ENCODE measurements around the gene SMIM3.

Gene SMIM3

DNA sequence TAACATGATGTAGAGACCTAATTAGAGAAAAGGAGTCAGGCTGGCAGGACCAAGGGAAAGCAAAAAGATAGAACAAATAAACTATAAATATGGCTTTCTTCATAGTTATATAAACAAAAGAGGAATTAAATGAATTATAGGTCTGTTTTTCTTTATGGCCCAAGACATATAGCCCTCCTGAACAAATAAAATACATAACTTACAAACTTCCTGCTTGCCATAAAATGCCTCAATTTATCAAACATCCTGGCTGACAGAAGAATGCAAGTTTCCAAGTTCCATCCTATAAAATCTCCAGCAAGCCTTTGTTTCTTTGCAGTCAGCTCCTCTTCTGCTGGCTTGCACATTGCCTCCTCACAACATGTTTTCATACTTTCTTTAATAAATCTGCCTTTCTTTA, 36.5 kb downstream of the SMIM3 start:
- Histone ChIP-seq H3K4me3 (ENCODE audit: low read depth, low read length) (no peak overlapping the region), H3K4me1 (ENCODE audit: control insufficient read depth, insufficient read depth, low read length) (no peaks in the 10 kb centered on the region), H3K36me3 (ENCODE audit: control insufficient read depth in 2 of 2, insufficient read depth in 1 of 2, low read length in 2 of 2) (no peaks in the 10 kb centered on the region), H3K9me3 (ENCODE audit: control insufficient read depth, insufficient read depth, low read depth, low read length) (no peaks in the 10 kb centered on the region), H3K27ac (ENCODE audit: extremely low read depth, low read depth, low read length) (no peak overlapping the region)
- CTCF ChIA-PET, result interaction anchor here (0.5 to 0.7 kb wide), 2 partner anchors 13 to 375 kb away, joined by 3 read pairs; no protein-coding TSS in a partner anchor
- POLR2A ChIA-PET, result no interaction called here
- no peak for TF ChIP-seq SALL2 (tag by site-specific recombination; IDR thresholded peaks at IDR 0.05; ENCODE audit: borderline replicate concordance)
- TF ChIP-seq, protein P1, sequence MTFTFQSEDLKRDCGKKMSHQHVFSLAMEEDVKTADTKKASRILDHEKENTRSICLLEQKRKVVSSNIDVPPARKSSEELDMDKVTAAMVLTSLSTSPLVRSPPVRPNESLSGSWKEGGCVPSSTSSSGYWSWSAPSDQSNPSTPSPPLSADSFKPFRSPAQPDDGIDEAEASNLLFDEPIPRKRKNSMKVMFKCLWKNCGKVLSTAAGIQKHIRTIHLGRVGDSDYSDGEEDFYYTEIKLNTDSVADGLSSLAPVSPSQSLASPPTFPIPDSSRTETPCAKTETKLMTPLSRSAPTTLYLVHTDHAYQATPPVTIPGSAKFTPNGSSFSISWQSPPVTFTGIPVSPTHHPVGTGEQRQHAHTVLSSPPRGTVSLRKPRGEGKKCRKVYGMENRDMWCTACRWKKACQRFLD (tag by site-specific recombination; IDR thresholded peaks at IDR 0.05), result no peak
- TF ChIP-seq ZNF157 (tag by site-specific recombination; IDR thresholded peaks at IDR 0.05), result no peak
- no peak for TF ChIP-seq ZNF404 (tag by site-specific recombination; IDR thresholded peaks at IDR 0.05)
- TF ChIP-seq, protein P2, sequence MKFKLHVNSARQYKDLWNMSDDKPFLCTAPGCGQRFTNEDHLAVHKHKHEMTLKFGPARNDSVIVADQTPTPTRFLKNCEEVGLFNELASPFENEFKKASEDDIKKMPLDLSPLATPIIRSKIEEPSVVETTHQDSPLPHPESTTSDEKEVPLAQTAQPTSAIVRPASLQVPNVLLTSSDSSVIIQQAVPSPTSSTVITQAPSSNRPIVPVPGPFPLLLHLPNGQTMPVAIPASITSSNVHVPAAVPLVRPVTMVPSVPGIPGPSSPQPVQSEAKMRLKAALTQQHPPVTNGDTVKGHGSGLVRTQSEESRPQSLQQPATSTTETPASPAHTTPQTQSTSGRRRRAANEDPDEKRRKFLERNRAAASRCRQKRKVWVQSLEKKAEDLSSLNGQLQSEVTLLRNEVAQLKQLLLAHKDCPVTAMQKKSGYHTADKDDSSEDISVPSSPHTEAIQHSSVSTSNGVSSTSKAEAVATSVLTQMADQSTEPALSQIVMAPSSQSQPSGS (tag by site-specific recombination; IDR thresholded peaks at IDR 0.05; ENCODE audit: low read depth), result no peak
- TF ChIP-seq, protein P3, sequence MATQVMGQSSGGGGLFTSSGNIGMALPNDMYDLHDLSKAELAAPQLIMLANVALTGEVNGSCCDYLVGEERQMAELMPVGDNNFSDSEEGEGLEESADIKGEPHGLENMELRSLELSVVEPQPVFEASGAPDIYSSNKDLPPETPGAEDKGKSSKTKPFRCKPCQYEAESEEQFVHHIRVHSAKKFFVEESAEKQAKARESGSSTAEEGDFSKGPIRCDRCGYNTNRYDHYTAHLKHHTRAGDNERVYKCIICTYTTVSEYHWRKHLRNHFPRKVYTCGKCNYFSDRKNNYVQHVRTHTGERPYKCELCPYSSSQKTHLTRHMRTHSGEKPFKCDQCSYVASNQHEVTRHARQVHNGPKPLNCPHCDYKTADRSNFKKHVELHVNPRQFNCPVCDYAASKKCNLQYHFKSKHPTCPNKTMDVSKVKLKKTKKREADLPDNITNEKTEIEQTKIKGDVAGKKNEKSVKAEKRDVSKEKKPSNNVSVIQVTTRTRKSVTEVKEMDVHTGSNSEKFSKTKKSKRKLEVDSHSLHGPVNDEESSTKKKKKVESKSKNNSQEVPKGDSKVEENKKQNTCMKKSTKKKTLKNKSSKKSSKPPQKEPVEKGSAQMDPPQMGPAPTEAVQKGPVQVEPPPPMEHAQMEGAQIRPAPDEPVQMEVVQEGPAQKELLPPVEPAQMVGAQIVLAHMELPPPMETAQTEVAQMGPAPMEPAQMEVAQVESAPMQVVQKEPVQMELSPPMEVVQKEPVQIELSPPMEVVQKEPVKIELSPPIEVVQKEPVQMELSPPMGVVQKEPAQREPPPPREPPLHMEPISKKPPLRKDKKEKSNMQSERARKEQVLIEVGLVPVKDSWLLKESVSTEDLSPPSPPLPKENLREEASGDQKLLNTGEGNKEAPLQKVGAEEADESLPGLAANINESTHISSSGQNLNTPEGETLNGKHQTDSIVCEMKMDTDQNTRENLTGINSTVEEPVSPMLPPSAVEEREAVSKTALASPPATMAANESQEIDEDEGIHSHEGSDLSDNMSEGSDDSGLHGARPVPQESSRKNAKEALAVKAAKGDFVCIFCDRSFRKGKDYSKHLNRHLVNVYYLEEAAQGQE (tag by site-specific recombination; IDR thresholded peaks at IDR 0.05), result no peak
- TF ChIP-seq HOXA7 (CRISPR knock-in tag; IDR thresholded peaks at IDR 0.05; ENCODE audit: borderline replicate concordance), result no peak
- no peak for TF ChIP-seq ZNF560 (tag by site-specific recombination; IDR thresholded peaks at IDR 0.05; ENCODE audit: borderline replicate concordance)
- no peak for TF ChIP-seq ZNF785 (tag by site-specific recombination; IDR thresholded peaks at IDR 0.05)
- TF ChIP-seq KLF7 (tag by site-specific recombination; IDR thresholded peaks at IDR 0.05; ENCODE audit: borderline replicate concordance), result no peak
- no peak for TF ChIP-seq ZNF335 (tag by site-specific recombination; conservative IDR thresholded peaks at IDR 0.05)
- TF ChIP-seq ZNF596 (tag by site-specific recombination; IDR thresholded peaks at IDR 0.05), result no peak
- TF ChIP-seq, protein P4, sequence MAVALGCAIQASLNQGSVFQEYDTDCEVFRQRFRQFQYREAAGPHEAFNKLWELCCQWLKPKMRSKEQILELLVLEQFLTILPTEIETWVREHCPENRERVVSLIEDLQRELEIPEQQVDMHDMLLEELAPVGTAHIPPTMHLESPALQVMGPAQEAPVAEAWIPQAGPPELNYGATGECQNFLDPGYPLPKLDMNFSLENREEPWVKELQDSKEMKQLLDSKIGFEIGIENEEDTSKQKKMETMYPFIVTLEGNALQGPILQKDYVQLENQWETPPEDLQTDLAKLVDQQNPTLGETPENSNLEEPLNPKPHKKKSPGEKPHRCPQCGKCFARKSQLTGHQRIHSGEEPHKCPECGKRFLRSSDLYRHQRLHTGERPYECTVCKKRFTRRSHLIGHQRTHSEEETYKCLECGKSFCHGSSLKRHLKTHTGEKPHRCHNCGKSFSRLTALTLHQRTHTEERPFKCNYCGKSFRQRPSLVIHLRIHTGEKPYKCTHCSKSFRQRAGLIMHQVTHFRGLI (tag by site-specific recombination; IDR thresholded peaks at IDR 0.05), result no peak
- TF ChIP-seq, protein P5, sequence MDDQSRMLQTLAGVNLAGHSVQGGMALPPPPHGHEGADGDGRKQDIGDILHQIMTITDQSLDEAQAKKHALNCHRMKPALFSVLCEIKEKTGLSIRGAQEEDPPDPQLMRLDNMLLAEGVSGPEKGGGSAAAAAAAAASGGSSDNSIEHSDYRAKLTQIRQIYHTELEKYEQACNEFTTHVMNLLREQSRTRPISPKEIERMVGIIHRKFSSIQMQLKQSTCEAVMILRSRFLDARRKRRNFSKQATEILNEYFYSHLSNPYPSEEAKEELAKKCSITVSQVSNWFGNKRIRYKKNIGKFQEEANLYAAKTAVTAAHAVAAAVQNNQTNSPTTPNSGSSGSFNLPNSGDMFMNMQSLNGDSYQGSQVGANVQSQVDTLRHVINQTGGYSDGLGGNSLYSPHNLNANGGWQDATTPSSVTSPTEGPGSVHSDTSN (CRISPR knock-in tag; IDR thresholded peaks at IDR 0.05), result no peak
- TF ChIP-seq ZNF394 (tag by site-specific recombination; IDR thresholded peaks at IDR 0.05; ENCODE audit: borderline replicate concordance), result no peak
- no peak for TF ChIP-seq ZNF473 (tag by site-specific recombination; IDR thresholded peaks at IDR 0.05)

DNA sequence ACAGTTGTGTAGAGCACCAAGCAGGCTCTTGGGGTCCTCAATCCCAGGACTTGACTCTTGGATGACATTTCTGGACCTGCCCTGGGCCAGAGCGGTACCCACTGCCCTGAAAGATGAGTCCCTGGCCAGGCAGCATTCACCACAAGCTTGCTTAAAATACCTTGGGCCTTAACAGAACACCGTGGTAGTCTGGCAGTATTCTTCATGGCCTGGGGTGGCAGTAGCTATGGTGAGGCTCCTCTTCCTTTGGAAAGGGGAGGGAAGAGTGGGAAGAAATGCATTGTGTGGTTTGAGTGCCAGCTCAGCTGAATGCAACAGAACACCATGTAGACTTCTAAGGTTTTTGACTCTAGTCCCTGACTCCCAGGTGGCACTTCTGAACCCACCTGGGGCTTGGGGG, 38.4 kb downstream of the SMIM3 start:
- TF ChIP-seq ZNF529 (tag by site-specific recombination; IDR thresholded peaks at IDR 0.05; ENCODE audit: insufficient replicate concordance), result no peak
- POLR2A ChIA-PET, result no interaction called here

More for the DNA sequence above, 38.4 kb downstream of the SMIM3 start:
- Histone ChIP-seq H3K4me3 (ENCODE audit: low read depth, low read length) (no peak overlapping the region), H3K36me3 (ENCODE audit: control insufficient read depth in 2 of 2, insufficient read depth in 1 of 2, low read length in 2 of 2) (no peaks in the 10 kb centered on the region), H3K4me1 (ENCODE audit: control insufficient read depth, insufficient read depth, low read length) (no peaks in the 10 kb centered on the region), H3K9me3 (ENCODE audit: control insufficient read depth, insufficient read depth, low read depth, low read length) (no peaks in the 10 kb centered on the region), H3K27ac (ENCODE audit: extremely low read depth, low read depth, low read length) (no peak overlapping the region)
- CTCF ChIA-PET, result interaction anchor here (0.8 to 1.0 kb wide), 2 partner anchors 232 to 826 kb away, joined by 3 read pairs; no protein-coding TSS in a partner anchor
